Measurements from ENCODE around the gene ANKS1A. TPM values are rescaled to one million over a fixed set of nuclear protein-coding genes. Genes with fewer than 3 reads are reported as not detected.

Gene ANKS1A
- total RNA-seq, 1 donor = 4.8 TPM

- no peaks in the 10 kb centered on the region for H3K9me3 ChIP-seq (ENCODE audit: low read depth, low read length)
- peaks cover 5% of the 10 kb centered on the region for H3K4me1 ChIP-seq (ENCODE audit: insufficient read depth, low read length)
- no peaks in the 10 kb centered on the region for H3K27me3 ChIP-seq (ENCODE audit: insufficient read depth, low read length)
- H3K4me3 ChIP-seq (ENCODE audit: low read length) = no peak overlapping the region
These were observed 165.7 kb downstream of the ANKS1A start for GRCh38 chr6:35054743-35055130.

- H3K4me3 ChIP-seq (ENCODE audit: low read length) = no peak overlapping the region
- no peaks in the 10 kb centered on the region for H3K4me1 ChIP-seq (ENCODE audit: insufficient read depth, low read length)
- no peaks in the 10 kb centered on the region for H3K27me3 ChIP-seq (ENCODE audit: insufficient read depth, low read length)
- no peaks in the 10 kb centered on the region for H3K9me3 ChIP-seq (ENCODE audit: low read depth, low read length)
These were observed 166.8 kb downstream of the ANKS1A start for GRCh38 chr6:35055891-35056290.

GRCh38 chr6:35056952-35057351, 167.9 kb downstream of the ANKS1A start:
- H3K4me3 ChIP-seq (ENCODE audit: low read length) = no peak overlapping the region
- H3K27me3 ChIP-seq (ENCODE audit: insufficient read depth, low read length) = no peaks in the 10 kb centered on the region
- H3K4me1 ChIP-seq (ENCODE audit: insufficient read depth, low read length) = no peaks in the 10 kb centered on the region
- H3K9me3 ChIP-seq (ENCODE audit: low read depth, low read length) = no peaks in the 10 kb centered on the region

GRCh38 chr6:35057449-35058357, 168.6 kb downstream of the ANKS1A start:
- Histone ChIP-seq H3K4me1 (ENCODE audit: insufficient read depth, low read length) (no peaks in the 10 kb centered on the region), H3K27me3 (ENCODE audit: insufficient read depth, low read length) (no peaks in the 10 kb centered on the region), H3K4me3 (ENCODE audit: low read length) (no peak overlapping the region), H3K9me3 (ENCODE audit: low read depth, low read length) (no peaks in the 10 kb centered on the region)

GRCh38 chr6:35058358-35058675, 169.3 kb downstream of the ANKS1A start:
- Histone ChIP-seq H3K4me1 (ENCODE audit: insufficient read depth, low read length) (no peaks in the 10 kb centered on the region), H3K4me3 (ENCODE audit: low read length) (no peak overlapping the region), H3K27me3 (ENCODE audit: insufficient read depth, low read length) (no peaks in the 10 kb centered on the region), H3K9me3 (ENCODE audit: low read depth, low read length) (no peaks in the 10 kb centered on the region)

GRCh38 chr6:35058865-35059522, 169.9 kb downstream of the ANKS1A start:
- Histone ChIP-seq H3K27me3 (ENCODE audit: insufficient read depth, low read length) (no peaks in the 10 kb centered on the region), H3K9me3 (ENCODE audit: low read depth, low read length) (no peaks in the 10 kb centered on the region), H3K4me3 (ENCODE audit: low read length) (no peak overlapping the region), H3K4me1 (ENCODE audit: insufficient read depth, low read length) (no peaks in the 10 kb centered on the region)

- Histone ChIP-seq H3K4me3 (ENCODE audit: low read length) (no peak overlapping the region), H3K27me3 (ENCODE audit: insufficient read depth, low read length) (no peaks in the 10 kb centered on the region), H3K9me3 (ENCODE audit: low read depth, low read length) (no peaks in the 10 kb centered on the region), H3K4me1 (ENCODE audit: insufficient read depth, low read length) (no peaks in the 10 kb centered on the region)
These were observed 170.7 kb downstream of the ANKS1A start for GRCh38 chr6:35059596-35060345.

GRCh38 chr6:35061102-35061615, 172.1 kb downstream of the ANKS1A start:
- no peaks in the 10 kb centered on the region for H3K4me1 ChIP-seq (ENCODE audit: insufficient read depth, low read length)
- H3K9me3 ChIP-seq (ENCODE audit: low read depth, low read length) = no peaks in the 10 kb centered on the region
- no peaks in the 10 kb centered on the region for H3K27me3 ChIP-seq (ENCODE audit: insufficient read depth, low read length)
- H3K4me3 ChIP-seq (ENCODE audit: low read length) = no peak overlapping the region

- H3K4me3 ChIP-seq (ENCODE audit: low read length) = no peak overlapping the region
- H3K27me3 ChIP-seq (ENCODE audit: insufficient read depth, low read length) = no peaks in the 10 kb centered on the region
- H3K4me1 ChIP-seq (ENCODE audit: insufficient read depth, low read length) = no peaks in the 10 kb centered on the region
- no peaks in the 10 kb centered on the region for H3K9me3 ChIP-seq (ENCODE audit: low read depth, low read length)
These were observed 172.8 kb downstream of the ANKS1A start for GRCh38 chr6:35061651-35062410.

- no peaks in the 10 kb centered on the region for H3K27me3 ChIP-seq (ENCODE audit: insufficient read depth, low read length)
- H3K9me3 ChIP-seq (ENCODE audit: low read depth, low read length) = no peaks in the 10 kb centered on the region
- H3K4me3 ChIP-seq (ENCODE audit: low read length) = no peak overlapping the region
- no peaks in the 10 kb centered on the region for H3K4me1 ChIP-seq (ENCODE audit: insufficient read depth, low read length)
These were observed 173.9 kb downstream of the ANKS1A start for GRCh38 chr6:35062676-35063574.

GRCh38 chr6:35063701-35064280, 174.7 kb downstream of the ANKS1A start:
- Histone ChIP-seq H3K9me3 (ENCODE audit: low read depth, low read length) (no peaks in the 10 kb centered on the region), H3K4me1 (ENCODE audit: insufficient read depth, low read length) (no peaks in the 10 kb centered on the region), H3K27me3 (ENCODE audit: insufficient read depth, low read length) (no peaks in the 10 kb centered on the region), H3K4me3 (ENCODE audit: low read length) (no peak overlapping the region)

GRCh38 chr6:35064290-35064689, 175.2 kb downstream of the ANKS1A start:
- Histone ChIP-seq H3K27me3 (ENCODE audit: insufficient read depth, low read length) (no peaks in the 10 kb centered on the region), H3K4me1 (ENCODE audit: insufficient read depth, low read length) (no peaks in the 10 kb centered on the region), H3K9me3 (ENCODE audit: low read depth, low read length) (no peaks in the 10 kb centered on the region), H3K4me3 (ENCODE audit: low read length) (no peak overlapping the region)

GRCh38 chr6:35064757-35065440, 175.8 kb downstream of the ANKS1A start:
- no peaks in the 10 kb centered on the region for H3K27me3 ChIP-seq (ENCODE audit: insufficient read depth, low read length)
- H3K4me1 ChIP-seq (ENCODE audit: insufficient read depth, low read length) = no peaks in the 10 kb centered on the region
- H3K9me3 ChIP-seq (ENCODE audit: low read depth, low read length) = no peaks in the 10 kb centered on the region
- no peak overlapping the region for H3K4me3 ChIP-seq (ENCODE audit: low read length)
